Dermis microvascular lymphatic vessel endothelial cell (primary cell): ENCODE data around the gene HOXB1. TPM values are rescaled to one million over a fixed set of nuclear protein-coding genes. Genes with fewer than 3 reads are reported as not detected.

Experiments
- DNase-seq, 2 donors: peaks; one replicate each; pipeline versions ENCODE4 v3.0.0 to v3.0.0-alpha.2; 2010; ENCODE audit warnings: low read depth in 2 of 2
- total RNA-seq: library from RNA; depleted of rRNA; stranded (reverse); fragments of >200 nt; gene quantifications from 2 replicates; pipeline ENCODE4 v1.2.1, GENCODE V29; 2014

The HOXB1 gene
- total RNA-seq, 1 donor from 2014 or later: not detected

DNA sequence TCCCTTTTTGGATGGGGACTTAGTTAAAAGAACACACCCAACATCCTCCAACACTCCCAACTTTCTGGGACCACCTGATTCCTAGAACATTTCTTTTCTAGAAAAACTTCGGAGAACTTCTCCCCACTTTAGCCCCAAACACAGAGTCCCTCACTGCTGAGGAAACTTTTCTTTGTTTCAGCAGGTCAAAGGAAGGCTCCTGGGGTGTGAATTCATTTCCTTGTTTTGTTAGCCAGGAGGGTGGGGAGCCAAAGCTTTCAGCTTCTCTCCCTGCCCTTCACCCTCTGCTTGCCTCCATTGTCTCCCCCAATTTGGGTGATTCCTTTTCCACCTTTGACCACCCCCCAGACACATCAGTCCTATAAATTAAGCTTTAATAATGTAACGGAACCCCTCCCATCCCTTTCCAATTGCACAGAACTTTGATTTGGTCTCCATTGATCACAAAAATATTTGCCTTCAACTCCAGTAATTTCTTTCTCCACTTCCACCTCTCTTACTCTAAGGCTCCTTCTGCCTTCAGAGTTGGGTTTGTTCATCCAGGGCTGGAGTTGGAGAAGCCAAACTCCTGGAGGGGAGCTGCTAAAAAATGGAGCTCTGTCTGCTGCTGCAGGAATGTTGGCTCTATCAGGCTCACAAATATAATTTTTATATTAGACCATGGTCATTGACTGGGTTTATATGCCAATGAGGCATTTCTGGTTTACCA lies 37.0 kb upstream of the HOXB1 start:
- DNase-seq: no peak

DNA sequence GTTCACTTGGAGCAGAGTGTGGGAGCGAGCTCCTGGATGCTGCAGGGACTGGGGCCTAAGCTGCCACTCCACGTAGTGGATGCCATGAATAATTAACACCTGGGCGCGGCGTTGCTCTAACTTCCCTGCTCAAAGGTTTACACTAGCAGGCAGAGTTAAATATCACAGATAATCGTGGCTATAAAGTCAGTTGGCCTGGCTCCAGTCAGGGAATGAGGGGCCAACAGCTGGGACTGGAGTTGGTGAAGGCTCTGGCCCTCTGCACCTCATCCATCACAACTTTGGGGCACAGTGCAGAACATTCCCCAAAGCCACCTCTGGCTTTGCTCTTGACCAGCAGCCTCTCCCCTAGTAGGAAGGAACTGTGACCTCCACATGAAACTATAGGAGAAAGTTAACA lies 36.4 kb upstream of the HOXB1 start:
- DNase-seq: no peak

DNA sequence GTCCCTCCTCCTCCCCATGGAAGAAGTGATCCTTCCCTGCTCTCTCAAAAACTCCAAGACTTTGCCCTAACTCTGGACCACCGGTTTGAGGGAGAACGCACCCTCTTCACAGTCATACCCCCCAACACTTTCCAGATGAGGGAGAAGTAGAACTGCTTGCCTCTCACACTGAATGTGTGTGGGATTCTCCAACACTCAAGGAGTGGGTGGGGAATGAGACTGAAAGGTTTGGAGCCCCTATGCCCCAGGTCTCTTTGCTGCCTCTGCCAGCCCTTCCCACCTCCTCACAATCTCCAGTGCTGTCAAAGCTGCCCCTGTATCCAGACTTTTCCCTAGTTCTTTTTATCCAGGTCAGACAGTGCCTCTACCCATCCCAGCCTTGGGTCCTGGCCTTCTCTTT lies 35.9 kb upstream of the HOXB1 start:
- DNase-seq: no peak

DNA sequence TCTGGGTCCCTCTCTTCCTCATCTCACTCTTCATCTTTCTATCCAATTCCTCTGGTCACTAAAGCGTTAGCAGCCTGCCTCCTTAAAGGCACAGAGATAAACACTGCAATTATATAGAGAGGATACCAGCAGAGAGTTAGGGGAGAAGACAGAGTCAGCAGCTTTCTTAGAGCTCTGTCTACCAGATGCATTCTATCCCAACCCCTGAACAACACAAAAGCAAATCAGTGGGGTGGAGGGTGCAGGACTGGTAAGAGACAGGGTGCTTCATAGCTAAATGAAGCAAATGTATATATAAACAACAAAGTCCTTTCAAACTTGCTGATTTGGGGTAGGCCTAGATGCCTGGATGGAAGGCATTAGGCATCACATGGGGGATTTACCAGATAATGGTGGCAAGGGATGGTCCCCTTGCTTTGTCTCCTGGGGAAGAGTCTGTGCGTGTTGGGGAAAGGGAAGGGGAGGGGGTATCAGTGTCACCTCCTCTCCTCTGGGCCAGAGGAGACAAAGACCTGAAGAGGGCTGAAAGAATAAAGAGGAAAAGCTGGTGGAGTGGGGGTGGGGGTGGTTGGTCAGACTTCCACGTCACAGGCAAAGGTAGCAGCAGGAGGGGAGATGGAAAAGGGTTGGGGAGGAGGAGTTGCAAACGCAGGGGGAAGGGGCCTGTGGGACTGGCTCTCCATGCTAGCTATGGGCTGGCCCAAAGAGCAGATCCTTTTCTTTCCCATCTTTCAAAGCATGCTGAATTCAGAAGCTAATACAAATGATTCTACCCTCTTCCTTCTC lies 35.3 kb upstream of the HOXB1 start:
- DNase-seq: no peak

DNA sequence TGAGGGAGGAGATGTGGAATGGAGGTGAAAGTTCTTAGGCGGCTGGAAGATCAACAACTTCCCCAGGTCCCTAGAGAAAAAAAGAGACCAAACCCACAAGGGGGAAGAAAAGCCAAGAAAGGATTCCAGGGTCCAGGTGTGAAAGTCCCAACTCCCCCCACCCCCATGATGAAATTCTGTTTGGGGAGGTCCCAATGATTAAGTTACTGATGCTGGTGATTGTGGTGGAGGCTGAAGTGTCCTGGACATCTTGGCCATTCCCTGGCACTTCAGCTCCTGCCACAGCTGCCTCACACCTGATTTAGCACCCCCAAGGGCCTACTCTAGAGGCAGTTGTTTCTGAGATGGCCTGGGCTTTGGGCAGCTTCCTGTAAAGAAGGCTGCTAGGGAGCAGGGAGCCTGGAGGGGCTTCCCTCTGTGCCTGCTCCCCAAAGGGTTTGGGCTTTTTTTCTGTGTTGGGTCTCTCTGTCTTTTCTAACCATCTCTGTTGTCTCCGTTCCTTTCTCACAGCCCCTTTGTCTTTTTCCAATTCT lies 34.3 kb upstream of the HOXB1 start:
- DNase-seq: no peak

DNA sequence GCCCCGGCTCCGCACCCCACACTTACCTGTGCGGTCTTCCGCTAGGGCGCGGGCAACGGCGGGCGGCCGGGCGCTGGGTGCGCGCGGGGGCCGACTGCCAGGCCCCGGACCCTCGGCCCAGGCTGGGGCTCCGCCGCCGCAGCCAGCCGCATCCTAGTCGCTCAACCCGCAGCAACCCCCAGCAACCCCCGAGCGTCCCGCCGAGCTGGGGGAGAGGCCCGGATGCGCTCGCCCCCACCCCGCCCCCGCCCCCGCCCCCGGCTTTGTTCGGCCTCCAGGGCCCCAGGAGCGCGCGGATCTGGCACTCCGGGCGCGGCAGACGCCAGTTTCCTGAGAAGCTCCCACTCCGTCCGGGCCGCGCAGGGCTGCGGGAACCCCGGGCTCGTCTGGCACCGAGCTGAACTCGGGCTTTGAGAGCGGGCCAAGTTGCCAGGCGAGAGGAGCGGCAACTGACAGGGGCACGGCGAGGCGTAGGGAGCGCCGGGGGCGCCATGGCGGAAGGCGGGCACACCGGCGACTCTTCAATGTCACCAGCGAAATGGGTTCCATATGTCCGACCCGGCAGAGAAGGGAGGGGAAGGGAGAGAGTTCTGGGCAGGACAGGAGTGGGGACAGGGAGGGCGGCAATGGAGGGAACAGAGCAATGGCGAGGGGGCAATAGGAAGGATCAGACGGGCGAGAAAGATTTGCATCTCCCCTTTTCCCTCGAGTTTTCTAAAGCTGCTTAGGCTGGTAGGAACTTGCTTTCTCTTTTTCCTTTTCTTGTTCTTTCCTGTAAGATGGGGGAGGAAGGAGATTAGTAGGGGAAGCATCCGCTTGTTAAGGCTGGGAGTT lies 33.6 kb upstream of the HOXB1 start:
- peak in 1 of 2 donors; percentile 56 for DNase-seq

DNA sequence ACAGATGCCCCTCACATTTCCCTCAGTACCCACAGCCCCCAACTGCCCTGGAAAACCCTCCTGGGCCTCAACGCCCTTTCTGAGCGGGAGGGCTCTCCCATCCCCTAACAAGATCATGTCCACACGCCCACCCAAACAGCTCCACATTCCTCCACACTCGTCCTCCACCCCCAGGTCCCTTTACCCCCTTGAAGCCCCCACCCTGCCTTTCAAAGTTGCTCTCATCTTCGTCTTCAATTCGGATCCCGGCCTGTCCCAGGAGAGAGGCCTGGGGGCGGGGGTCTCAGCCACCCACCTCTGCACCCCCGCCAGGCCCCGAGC lies 33.0 kb upstream of the HOXB1 start:
- DNase-seq: no peak

DNA sequence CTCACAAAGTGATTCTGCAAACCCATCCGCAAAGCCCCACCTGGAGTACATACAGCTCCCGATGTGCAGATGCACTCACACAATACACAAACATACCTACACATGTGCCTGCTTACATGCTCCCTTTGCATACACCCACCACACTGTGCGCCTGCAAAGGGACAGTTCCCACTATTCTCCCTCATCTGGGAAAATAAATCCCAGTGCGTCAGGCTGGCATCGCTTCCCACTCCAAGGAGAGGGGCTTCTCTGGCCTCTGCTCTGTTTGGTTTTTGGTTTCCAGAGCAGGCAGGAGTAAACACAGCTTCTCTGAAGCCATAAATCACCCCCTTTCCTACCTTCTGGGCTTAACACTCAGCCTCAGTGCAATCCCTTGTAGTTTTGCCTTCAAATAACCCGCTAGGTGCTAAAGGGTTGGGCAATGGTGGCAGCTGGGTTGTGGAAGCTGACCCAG lies 32.6 kb upstream of the HOXB1 start:
- DNase-seq: no peak

DNA sequence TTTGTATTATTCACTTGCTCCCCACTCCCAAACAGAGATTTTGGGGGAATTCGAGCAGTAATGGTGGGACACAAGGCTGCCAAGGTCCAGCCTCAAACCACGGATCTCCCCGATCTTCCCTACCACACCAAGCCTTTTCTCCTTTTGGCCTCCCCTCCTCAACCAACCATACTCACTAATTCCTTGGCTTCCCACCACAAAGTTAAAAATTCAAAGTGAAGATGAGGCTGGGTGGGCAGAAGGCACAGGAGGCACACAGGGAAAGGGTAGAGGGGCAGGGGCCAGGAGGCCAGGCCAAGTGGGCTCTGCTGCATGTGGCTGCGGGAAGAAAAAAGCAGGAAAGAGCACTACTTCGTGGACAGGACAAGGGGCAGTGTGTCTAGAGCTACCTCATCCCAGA lies 32.1 kb upstream of the HOXB1 start:
- DNase-seq: no peak

DNA sequence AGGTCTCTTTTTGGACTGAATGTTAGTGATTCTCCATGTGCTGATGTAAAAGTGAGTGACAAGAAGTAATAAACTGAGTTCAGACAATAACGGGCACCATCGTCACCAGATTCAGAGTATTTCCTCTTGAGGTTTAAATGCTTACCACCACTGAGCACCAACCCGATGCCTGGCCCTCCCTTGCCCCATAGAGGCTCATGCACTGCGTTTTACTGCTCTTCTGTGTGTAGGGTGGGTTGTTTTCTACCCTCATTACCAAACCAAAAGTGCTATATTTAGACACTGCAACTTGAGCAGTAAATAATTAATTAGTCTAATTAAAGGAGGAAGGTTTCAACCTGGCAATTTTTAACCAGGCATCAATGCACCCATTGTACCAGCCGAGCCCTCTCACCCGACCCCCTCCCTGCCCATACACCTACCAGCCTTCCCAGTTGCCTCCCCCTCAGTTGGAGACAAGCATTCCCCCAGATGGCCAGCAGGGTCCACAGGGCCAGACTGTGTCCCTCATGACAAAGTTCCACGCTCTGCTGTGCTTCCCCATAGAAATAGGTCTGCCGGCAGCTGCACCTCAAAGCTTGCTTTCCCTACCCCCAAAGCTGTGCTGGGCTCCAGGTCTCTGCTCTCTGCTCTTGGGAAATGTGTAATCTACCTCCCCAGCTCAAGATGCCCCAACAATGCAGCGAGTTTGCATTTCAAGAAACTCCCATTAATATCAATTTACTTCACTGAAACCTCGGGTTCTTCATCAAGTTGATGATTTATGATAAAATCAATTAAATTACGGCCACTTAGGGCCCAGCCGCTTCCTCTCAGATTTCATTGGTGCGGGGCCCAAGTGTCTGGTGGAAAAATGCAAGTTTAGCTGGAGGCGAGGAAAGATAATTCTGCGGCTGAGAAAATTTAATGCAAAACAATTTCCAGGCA lies 31.3 kb upstream of the HOXB1 start:
- no peak for DNase-seq

DNA sequence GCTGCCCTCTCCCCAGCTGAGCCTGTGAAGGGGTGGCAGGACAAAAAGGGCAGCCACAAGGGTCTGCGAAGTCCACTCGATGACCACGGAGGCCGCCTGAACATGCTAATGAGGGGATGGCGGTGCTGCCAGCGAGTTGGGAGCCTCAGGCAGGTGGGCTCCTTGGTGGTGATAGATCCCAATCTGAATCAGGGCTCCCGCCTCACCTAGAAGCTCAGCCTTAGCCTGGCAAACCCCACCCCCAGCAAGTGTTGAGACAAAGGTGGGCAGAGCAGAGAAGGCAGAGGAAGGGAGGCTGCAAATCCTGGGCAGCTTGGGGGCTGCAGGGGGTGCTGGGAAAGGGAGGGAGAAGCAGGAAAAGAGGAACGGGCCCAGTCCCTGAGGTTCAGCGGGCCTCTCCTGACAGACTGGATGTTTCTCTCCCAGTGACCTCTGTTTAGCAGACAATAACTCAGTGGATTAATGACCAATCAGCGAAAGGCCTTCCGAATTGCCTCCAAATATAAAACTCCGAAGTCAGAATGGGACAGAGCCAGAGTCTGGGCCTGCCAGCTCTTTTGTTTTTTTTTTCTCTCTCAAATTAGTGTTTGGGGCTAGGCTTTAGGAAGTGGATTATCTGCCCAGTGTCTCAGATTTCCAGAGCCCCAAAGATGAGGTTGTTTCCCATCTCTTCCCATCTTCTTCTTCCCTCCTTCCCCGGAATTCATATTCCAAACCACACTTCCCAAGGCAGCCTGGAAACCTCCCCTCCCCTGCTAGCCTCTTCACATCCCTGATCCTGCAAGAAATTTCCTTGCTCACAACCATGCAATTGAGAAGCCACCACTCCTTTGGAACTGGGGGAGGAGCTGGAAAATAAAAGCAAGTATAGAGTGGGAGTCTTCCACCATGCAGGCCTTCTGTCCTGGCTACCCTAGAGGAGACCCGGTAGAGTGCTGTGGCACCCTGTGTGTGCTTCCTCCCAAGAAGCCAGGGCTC lies 29.3 kb upstream of the HOXB1 start:
- DNase-seq: no peak

DNA sequence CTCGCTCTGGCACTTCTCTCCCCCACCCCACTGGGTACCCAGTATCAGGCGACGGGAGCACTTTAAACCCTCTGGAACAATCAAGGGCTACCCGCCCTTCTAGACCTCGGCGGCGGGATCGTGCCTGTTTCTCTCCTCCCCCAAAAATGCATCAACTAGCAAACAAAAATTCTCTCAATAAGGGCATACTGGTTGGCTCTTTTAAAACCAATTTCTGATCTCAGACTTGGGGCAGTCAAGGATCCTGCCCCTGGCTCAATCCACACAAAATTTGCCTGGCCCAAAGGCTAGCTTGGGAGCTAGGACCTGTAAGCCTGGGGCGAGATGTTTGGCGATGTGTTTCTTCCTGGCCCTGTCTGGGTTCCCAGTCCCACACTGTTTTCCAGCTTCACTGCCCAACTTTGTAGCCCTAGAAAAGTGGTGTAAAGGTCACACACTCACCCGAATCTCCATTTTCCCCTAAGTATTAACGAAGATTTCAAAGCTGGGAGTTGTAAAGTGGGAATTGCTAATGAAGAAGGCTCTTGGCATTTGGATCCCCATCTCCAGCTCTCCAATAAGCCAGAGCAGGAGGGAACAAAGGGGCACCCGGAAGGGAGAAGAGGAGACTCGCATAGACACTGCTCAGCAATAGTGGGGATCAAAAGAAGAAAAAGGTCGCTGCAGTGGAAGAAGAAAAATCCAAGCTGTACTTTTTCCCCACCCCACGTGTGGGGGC lies 28.5 kb upstream of the HOXB1 start:
- DNase-seq: no peak

DNA sequence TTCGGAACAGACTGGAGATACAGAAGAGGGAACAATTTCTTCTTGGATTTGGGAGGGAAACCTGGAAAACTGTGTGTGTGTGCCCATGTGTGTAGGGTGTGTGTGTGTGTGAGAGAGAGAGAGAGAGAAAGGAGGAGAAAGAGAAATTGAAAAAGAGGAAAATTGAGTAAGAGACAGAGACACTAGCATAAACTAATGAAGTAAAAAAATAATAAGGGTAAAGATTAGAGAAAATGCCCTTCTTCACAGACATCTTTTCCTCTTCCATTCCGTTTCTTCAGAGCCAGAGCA lies 28.0 kb upstream of the HOXB1 start:
- DNase-seq: no peak

DNA sequence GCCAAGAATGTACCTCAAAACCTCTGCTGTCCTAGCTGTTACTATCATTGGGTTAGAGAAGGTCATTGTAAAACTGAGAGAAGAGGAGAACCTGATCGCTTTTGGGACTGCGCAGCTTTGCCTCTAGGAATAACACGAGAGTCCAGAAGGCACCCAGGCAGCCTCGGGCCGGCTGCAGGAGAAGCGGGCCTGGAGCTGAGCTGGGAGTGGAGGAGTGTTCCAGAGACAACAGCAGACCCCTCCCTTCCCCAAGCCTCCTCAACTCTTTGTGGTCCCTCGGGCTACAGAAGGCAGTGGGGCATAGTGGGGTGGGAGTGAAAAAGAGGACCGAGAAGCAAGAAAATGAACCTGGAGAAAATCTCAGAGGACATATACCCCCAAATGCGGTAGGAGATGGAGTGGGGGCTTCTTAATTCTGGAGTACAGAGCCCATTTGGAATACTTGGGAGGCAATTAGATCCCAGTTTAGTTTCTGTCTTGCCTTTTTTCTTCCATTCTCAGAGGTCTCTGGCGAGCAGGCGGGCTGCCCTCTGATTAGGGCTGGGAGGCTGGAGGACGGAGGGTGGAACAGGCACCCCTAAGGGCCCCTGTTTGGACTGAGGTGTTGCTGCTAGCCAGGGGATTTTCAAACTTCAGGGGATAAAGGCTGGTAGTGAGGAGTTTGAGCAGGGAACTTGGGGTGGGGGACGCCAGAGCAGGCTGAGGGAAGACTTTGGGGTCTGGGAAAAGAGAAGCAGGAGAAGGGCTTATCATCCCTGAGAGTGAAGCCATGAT lies 27.4 kb upstream of the HOXB1 start:
- no peak for DNase-seq

DNA sequence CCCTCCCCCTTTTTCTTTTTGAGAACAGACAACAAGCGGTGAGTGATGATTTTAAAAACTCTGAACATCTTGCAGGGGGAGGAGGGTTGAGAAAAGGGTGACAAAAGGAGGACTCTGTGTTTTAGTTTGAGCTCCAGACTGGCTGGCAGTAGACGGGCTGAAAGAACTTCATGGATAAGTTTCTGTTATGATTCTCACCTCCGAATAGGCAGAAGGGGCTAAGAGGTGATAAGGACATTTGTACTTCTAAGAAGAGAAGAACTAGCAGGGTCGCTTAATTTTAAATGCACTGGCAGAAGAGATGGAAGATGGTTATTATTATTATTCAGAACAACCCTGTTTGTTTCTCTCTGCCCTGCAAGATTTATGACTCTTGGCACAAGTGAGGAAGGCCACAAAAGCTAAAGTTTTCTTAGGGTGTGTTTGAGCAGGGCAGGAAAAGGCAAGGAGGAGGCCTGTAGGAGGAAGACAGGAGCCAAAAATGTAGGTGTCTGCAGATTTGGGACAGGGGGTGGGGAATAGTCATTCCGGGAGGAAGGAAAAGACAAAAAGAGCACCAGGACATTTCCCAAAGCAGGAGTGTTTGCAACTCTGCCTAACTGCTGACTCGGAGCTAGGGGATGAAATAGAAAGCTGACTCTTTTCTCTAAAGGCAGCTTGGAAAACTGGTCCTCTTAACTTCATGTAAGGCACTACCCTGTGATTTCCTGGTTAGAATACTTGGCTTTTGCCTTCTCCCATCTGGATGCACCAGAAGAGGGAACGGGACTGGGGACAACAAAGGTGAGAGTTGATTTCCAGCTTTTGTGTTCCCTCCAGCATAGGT lies 26.0 kb upstream of the HOXB1 start:
- DNase-seq: peak in 1 of 2 donors; percentile 31

DNA sequence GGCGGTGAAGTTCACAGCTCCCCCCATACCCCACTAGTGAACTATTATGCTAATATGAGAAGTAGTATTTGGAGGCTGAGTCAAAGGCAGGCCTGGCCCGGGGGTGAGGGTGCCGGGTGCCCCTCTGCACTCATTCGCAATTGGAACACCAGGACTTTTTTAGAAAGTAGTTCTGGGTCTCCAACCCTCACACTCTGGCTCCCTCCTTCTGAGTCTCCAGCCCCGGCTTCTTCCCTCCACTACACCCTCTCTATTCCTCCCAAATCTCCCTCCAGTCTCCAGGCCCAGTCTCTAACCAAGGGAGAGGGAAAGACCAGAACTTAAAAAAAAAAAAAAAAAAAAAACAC lies 25.4 kb upstream of the HOXB1 start:
- no peak for DNase-seq
